PC-3 (cell line): ENCODE data around the gene CDCA8.

ENCODE experiments used
- CTCF ChIP-seq: fragments of 300-600 bp; sonication (generic); conservative IDR thresholded peaks from 2 replicates; pipeline ENCODE4 v1.5.1; 2017; ENCODE audit warnings: antibody characterized with exemption, low read depth, mild to moderate bottlenecking, low read length
- EZH2 ChIP-seq: fragments of 300-600 bp; sonication (generic); IDR thresholded peaks from one replicate; pipeline ENCODE4 v1.6.1; 2017; ENCODE audit warnings: antibody characterized with exemption, mild to moderate bottlenecking, low read length; ENCODE audit not compliant: unreplicated experiment
- EZH2phosphoT487 ChIP-seq: fragments of 300-600 bp; sonication (generic); IDR thresholded peaks from 2 replicates; pipeline ENCODE4 v1.6.1; 2018; ENCODE audit warnings: mild to moderate bottlenecking, antibody characterized with exemption, low read length, borderline replicate concordance

DNA sequence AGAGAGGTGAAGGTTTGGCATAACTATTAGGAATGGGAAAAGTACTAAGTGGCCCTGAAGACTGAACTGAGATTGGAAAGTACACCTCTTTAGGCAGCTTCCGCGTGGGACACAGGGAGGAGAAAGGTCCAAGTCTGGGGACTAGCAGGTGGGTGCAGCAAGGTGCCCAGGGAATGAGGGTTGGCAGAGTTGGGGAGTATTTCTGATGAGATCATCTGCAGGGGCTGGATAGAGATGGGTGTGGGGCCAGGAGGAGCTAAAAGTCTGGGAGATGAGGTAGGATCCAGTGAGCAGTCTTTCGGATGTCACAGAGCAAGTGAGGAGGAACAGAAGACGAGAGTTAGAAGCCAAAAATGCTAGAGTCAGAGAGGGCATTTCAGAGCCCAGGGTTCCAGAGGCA lies 36.1 kb downstream of the CDCA8 start:
- no peak for TF ChIP-seq EZH2
- no peak for TF ChIP-seq CTCF
- no peak for TF ChIP-seq EZH2phosphoT487
